RWPE2 (cell line): ENCODE data around the gene MESP1.

Experiments
- ATAC-seq: fragments of 200-7000 bp; cut with Tn5 transposase; 3 replicates; pipeline ENCODE4 v1.9.1; 2021; ENCODE audit warnings: low read depth
- DNase-seq: peaks from one replicate; pipeline ENCODE4 v3.0.0-alpha.2; 2020; ENCODE audit warnings: low spot score
- H3K27ac ChIP-seq: fragments of 450-650 bp; 2 replicates; pipeline ENCODE4 v1.5.1; 2017; ENCODE audit warnings: mild to moderate bottlenecking; ENCODE audit not compliant: poor library complexity, severe bottlenecking
- H3K27me3 ChIP-seq: fragments of 250-450 bp; sonication (Bioruptor Pico); 2 replicates; pipeline ENCODE4 v1.5.1; 2021; ENCODE audit warnings: mild to moderate bottlenecking, moderate library complexity; ENCODE audit not compliant: insufficient read depth, poor library complexity, severe bottlenecking
- H3K36me3 ChIP-seq: fragments of 250-450 bp; sonication (Bioruptor Pico); 2 replicates; pipeline ENCODE4 v1.5.1; 2020; ENCODE audit warnings: low read depth, mild to moderate bottlenecking, moderate library complexity
- H3K4me1 ChIP-seq: fragments of 250-450 bp; sonication (Bioruptor Pico); 2 replicates; pipeline ENCODE4 v1.5.1; 2021; ENCODE audit warnings: mild to moderate bottlenecking, moderate library complexity; ENCODE audit not compliant: insufficient read depth, poor library complexity, severe bottlenecking
- H3K4me3 ChIP-seq: fragments of 250-450 bp; sonication (Bioruptor Pico); 2 replicates; pipeline ENCODE4 v1.5.1; 2021; ENCODE audit warnings: mild to moderate bottlenecking, moderate library complexity; ENCODE audit not compliant: severe bottlenecking
- H3K9me3 ChIP-seq: fragments of 250-450 bp; sonication (Bioruptor Pico); 2 replicates; pipeline ENCODE4 v1.5.1; 2021; ENCODE audit warnings: mild to moderate bottlenecking, moderate library complexity; ENCODE audit not compliant: severe bottlenecking
- CTCF ChIP-seq: fragments of 450-650 bp; IDR thresholded peaks from one replicate; pipeline ENCODE4 v1.5.1; 2017; ENCODE audit warnings: mild to moderate bottlenecking, moderate library complexity; ENCODE audit not compliant: poor library complexity, severe bottlenecking

MESP1 gene

GRCh38 chr15:89750560-89751542 is at the start of gene MESP1:
TSS of gene MESP1 (minus strand) at chr15:89751249. CDS start at chr15:89751231, 18 bp downstream.
- TF ChIP-seq CTCF, result peak; percentile 88
- peak within 1 kb of the TSS; percentile 43 for H3K4me3 ChIP-seq
- peaks cover 3% of the 10 kb centered on the region for H3K4me1 ChIP-seq
- H3K27ac ChIP-seq, result no peak within 1 kb of the TSS
- DNase-seq (peak; percentile 96), ATAC-seq (peak; percentile 94)
- no peaks in the 10 kb centered on the region for H3K9me3 ChIP-seq
- no peaks in the 10 kb centered on the region for H3K27me3 ChIP-seq
- H3K36me3 ChIP-seq, result no peaks in the 10 kb centered on the region

- peaks cover 4% of the 10 kb centered on the region for H3K4me1 ChIP-seq
- H3K27me3 ChIP-seq, result no peaks in the 10 kb centered on the region
- H3K9me3 ChIP-seq, result no peaks in the 10 kb centered on the region
- H3K27ac ChIP-seq, result no peak overlapping the region
- ATAC-seq, result no peak
- H3K36me3 ChIP-seq, result 0 out of 2 replicates have a peak, but pooled peaks cover 3% of the 10 kb centered on the region
- TF ChIP-seq CTCF, result no peak
- DNase-seq, result peak; percentile 15
- H3K4me3 ChIP-seq, result no peak overlapping the region
Measured at GRCh38 chr15:89799918-89800498, 49.0 kb upstream of the MESP1 start.

- Histone ChIP-seq H3K27ac (no peak overlapping the region), H3K36me3 (0 out of 2 replicates have a peak, but pooled peaks cover 3% of the 10 kb centered on the region), H3K9me3 (no peaks in the 10 kb centered on the region), H3K4me1 (peaks cover 10% of the 10 kb centered on the region), H3K27me3 (no peaks in the 10 kb centered on the region), H3K4me3 (no peak overlapping the region)
- ATAC-seq (peak; percentile 5; the same call in 1 of the 3 replicates), DNase-seq (peak; percentile 65)
- no peak for TF ChIP-seq CTCF
Measured at GRCh38 chr15:89799011-89799911, 48.2 kb upstream of the MESP1 start.

- DNase-seq (peak; percentile 52), ATAC-seq (no peak)
- no peaks in the 10 kb centered on the region for H3K9me3 ChIP-seq
- no peak for TF ChIP-seq CTCF
- H3K4me3 ChIP-seq, result no peak overlapping the region
- H3K27ac ChIP-seq, result no peak overlapping the region
- peaks cover 10% of the 10 kb centered on the region for H3K4me1 ChIP-seq
- H3K27me3 ChIP-seq, result no peaks in the 10 kb centered on the region
- 0 out of 2 replicates have a peak, but pooled peaks cover 3% of the 10 kb centered on the region for H3K36me3 ChIP-seq
Measured at GRCh38 chr15:89797678-89798201, 46.7 kb upstream of the MESP1 start.
